SK-N-MC (cell line): ENCODE data around the gene RIMS1.

Experiments used
- EZH2 ChIP-seq: fragments of 200-600 bp; sonication (generic); IDR thresholded peaks from one replicate; pipeline ENCODE4 v1.6.1; 2017; ENCODE audit warnings: antibody characterized with exemption
- POLR2AphosphoS5 ChIP-seq: IDR thresholded peaks from 2 replicates; pipeline ENCODE4 v1.6.1; 2012; ENCODE audit warnings: mild to moderate bottlenecking, low read depth, low read length, borderline replicate concordance

GRCh38 chr6:72206606-72207005, 320.3 kb downstream of the RIMS1 start:
- TF ChIP-seq POLR2AphosphoS5 (no peak), EZH2 (no peak)
